Stimulated activated CD4-positive, alpha-beta T cell treated with anti-CD3 and anti-CD28 coated beads, TNF-alpha, amount 100 ng/mL, for 1 hour (primary cell): ENCODE data around the gene ARHGAP29.

ENCODE experiments used
- DNase-seq, 3 donors: peaks; one replicate each; pipeline ENCODE4 v3.0.0-alpha.2; 2020; ENCODE audit warnings: low read depth in 3 of 3, low spot score in 1 of 3

ARHGAP29 gene, protein sequence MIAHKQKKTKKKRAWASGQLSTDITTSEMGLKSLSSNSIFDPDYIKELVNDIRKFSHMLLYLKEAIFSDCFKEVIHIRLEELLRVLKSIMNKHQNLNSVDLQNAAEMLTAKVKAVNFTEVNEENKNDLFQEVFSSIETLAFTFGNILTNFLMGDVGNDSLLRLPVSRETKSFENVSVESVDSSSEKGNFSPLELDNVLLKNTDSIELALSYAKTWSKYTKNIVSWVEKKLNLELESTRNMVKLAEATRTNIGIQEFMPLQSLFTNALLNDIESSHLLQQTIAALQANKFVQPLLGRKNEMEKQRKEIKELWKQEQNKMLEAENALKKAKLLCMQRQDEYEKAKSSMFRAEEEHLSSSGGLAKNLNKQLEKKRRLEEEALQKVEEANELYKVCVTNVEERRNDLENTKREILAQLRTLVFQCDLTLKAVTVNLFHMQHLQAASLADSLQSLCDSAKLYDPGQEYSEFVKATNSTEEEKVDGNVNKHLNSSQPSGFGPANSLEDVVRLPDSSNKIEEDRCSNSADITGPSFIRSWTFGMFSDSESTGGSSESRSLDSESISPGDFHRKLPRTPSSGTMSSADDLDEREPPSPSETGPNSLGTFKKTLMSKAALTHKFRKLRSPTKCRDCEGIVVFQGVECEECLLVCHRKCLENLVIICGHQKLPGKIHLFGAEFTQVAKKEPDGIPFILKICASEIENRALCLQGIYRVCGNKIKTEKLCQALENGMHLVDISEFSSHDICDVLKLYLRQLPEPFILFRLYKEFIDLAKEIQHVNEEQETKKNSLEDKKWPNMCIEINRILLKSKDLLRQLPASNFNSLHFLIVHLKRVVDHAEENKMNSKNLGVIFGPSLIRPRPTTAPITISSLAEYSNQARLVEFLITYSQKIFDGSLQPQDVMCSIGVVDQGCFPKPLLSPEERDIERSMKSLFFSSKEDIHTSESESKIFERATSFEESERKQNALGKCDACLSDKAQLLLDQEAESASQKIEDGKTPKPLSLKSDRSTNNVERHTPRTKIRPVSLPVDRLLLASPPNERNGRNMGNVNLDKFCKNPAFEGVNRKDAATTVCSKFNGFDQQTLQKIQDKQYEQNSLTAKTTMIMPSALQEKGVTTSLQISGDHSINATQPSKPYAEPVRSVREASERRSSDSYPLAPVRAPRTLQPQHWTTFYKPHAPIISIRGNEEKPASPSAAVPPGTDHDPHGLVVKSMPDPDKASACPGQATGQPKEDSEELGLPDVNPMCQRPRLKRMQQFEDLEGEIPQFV

GRCh38 chr1:94237291-94238226 lies at the start of gene ARHGAP29:
Gene ARHGAP29, minus strand, starts transcription at chr1:94237584. Its CDS starts 5,973 bp downstream, at chr1:94231611.
- DNase-seq = peak in 1 of 3 donors; percentile 42

GRCh38 chr1:94286864-94287437 lies 49.6 kb upstream of the ARHGAP29 start:
- DNase-seq = no peak

GRCh38 chr1:94285031-94285654 lies 47.8 kb upstream of the ARHGAP29 start:
- no peak for DNase-seq

DNA sequence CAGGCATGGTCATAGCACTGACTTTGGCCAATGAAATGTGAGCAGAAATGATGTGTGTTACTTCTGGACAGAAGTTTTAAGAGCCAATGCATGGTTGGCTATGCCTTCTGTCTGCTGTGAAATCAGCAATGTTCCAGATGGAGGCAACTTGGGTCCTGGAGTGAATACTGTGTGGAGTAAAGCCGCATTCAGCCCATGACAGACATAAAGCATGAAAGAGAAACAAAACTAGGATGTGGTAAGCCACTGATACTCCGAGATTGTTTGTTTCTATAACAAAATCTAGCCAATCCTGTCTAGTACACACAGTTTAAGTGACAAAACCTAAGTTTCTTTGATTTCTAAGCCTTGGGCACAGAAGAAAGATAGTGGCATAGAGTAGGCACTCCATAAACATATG lies 47.1 kb upstream of the ARHGAP29 start:
- no peak for DNase-seq

DNA sequence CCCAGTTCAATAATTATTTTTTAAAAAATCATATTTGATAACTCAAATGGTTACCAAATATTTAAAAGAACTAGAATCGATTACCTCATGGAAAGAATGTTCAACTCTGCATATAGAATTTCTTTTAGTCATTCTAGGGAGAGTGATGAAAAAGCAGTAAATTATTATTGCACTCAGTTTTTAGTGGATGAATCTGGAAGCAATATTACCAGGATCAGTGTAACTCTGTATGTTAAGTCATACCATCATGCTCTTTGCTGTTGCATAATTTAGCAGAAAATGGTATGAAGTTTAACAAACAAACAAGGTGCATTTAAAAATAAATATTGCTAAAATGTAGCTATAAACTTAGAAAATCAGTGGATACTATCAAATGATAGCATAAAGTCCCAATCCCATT lies 46.1 kb upstream of the ARHGAP29 start:
- no peak for DNase-seq

- no peak for DNase-seq
Measured at GRCh38 chr1:94282143-94282711, 44.8 kb upstream of the ARHGAP29 start.

- DNase-seq = no peak
Measured at GRCh38 chr1:94281361-94282142, 44.2 kb upstream of the ARHGAP29 start.

DNA sequence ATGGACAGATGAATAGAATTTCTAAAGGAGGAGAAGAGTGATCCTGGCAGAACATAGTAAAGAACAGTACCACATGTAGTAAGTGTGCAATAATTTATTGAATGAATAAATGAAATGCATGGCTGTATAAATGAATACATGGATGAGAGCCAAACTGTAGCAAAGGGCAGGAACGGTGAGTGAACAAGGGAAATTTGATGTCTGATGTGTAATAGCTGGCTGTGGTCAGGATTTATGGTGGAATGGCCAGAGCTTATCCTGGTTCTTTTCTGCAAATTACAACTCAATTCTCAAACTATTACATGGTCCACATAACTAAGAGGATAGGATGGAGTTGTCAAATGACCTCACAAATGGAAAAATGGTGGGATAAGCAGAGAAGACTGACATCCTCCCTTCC lies 43.2 kb upstream of the ARHGAP29 start:
- DNase-seq = no peak

DNA sequence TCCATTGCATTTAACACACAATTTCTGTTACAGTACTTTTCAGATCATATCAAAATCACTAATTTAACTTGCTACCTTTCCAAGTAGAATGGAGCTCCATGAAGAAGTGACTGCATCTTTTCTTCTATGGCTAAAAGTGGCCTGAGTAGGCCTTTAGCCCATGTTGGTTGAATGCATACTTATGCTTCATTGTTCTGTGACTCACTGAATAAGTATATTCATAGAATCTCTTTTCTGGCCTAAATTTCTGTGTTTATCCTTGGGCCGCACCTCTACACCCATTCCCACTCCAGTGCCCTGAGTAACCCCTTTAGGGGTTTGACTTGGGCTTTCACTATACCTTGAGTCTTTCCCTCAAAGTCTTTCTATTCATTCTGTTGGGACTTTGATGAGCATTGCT lies 42.1 kb upstream of the ARHGAP29 start:
- no peak for DNase-seq

DNA sequence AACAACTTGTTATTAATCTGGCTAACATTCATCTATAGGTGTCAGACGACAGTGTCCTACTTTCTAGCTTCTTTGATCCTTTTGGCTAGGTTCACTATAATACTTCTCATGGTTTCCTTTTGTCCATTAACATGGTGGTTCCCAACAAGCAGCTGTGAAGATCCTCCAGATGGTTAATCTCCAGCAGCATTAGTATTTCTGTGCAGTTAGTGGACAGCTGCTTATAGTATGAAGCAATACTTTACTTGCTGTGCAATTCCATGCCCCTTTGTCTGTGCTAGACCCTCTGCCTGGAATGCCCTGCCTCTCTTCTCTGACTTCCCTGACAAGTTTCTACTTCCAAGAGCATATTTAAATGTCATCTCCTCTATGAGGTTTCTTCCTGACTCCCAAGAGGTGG lies 41.7 kb upstream of the ARHGAP29 start:
- DNase-seq = no peak

- no peak for DNase-seq
Measured at GRCh38 chr1:94276988-94277434, 39.6 kb upstream of the ARHGAP29 start.

- DNase-seq = no peak
Measured at GRCh38 chr1:94275083-94275482, 37.7 kb upstream of the ARHGAP29 start.

- DNase-seq = no peak
Measured at GRCh38 chr1:94274561-94274960, 37.2 kb upstream of the ARHGAP29 start.

DNA sequence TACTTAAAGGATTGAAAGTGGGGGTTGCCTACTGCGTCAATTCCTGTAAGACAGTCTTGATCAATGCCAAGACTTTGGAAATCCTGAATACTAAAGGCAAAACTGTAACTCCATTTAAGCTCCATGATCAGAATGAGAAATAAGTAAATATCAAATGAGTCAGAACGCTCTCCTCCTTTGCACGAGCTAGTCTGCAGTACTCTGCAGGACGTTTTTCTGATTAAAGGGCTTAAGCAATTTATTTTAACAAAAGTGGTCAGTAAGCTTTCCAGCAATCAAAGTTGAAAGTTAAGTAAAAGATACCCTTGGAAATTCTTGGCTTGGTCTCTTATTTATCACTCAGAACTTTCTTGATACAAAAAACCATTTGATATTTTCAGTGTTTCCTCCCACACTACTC lies 35.7 kb upstream of the ARHGAP29 start:
- no peak for DNase-seq

- no peak for DNase-seq
Measured at GRCh38 chr1:94272388-94272787, 35.0 kb upstream of the ARHGAP29 start.

GRCh38 chr1:94271373-94271772 lies 34.0 kb upstream of the ARHGAP29 start:
- no peak for DNase-seq

- no peak for DNase-seq
Measured at GRCh38 chr1:94270801-94271203, 33.4 kb upstream of the ARHGAP29 start.

DNA sequence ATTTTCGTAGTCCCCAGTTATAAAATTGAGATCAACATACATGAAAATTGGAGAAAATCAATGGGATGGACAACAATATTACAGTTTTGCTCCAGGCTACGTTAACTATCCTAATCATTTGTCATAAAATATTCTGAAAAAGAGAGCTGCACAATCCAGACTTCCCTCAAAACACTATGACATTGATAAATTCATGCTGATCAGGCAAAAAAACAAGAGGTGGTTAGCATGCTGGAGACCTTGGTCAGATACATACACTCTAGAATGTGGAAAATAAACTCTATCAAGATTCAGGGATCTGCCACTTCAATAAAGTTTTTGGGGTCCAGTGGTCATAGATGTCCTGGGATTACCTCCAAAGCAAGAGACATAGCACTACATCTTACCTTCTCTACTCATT lies 32.5 kb upstream of the ARHGAP29 start:
- DNase-seq = no peak
